ENCODE measurements around the gene ZNF609. TPM values are rescaled to one million over a fixed set of nuclear protein-coding genes. Genes with fewer than 3 reads are reported as not detected.

ZNF609 gene
- total and polyA plus RNA-seq, 2 of the 13 experiments (the other 11 are each of a cell fraction or from before 2014, with no cell fraction given), result 8.9 to 9.9 TPM

DNA sequence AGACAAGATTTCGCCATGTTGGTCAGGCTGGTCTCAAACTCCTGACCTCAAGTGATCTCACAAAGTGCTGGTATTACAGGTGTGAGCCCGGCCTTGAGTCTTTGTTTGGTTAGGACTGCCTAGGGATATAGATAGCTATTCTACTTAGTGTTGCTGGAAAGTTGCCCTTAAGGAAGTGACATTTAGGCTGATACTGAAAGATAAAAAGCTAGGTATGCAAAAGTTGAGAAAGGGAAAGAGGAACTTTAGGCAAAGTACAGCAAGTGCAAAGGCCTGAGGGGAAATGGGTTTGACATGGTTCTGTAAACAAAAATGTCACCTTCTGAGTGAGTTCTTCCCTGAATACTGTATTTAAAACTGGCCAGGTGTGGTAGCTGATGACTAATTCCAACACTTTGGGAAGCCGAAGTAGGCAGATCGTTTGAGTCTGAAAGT is 111.5 kb downstream of the ZNF609 start (continued):
- TF ChIP-seq, protein P1, sequence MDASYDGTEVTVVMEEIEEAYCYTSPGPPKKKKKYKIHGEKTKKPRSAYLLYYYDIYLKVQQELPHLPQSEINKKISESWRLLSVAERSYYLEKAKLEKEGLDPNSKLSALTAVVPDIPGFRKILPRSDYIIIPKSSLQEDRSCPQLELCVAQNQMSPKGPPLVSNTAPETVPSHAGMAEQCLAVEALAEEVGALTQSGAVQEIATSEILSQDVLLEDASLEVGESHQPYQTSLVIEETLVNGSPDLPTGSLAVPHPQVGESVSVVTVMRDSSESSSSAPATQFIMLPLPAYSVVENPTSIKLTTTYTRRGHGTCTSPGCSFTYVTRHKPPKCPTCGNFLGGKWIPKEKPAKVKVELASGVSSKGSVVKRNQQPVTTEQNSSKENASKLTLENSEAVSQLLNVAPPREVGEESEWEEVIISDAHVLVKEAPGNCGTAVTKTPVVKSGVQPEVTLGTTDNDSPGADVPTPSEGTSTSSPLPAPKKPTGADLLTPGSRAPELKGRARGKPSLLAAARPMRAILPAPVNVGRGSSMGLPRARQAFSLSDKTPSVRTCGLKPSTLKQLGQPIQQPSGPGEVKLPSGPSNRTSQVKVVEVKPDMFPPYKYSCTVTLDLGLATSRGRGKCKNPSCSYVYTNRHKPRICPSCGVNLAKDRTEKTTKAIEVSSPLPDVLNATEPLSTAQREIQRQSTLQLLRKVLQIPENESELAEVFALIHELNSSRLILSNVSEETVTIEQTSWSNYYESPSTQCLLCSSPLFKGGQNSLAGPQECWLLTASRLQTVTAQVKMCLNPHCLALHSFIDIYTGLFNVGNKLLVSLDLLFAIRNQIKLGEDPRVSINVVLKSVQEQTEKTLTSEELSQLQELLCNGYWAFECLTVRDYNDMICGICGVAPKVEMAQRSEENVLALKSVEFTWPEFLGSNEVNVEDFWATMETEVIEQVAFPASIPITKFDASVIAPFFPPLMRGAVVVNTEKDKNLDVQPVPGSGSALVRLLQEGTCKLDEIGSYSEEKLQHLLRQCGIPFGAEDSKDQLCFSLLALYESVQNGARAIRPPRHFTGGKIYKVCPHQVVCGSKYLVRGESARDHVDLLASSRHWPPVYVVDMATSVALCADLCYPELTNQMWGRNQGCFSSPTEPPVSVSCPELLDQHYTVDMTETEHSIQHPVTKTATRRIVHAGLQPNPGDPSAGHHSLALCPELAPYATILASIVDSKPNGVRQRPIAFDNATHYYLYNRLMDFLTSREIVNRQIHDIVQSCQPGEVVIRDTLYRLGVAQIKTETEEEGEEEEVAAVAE (CRISPR knock-in tag; IDR thresholded peaks at IDR 0.05; ENCODE audit: borderline replicate concordance), result no peak
- TF ChIP-seq, protein P2, sequence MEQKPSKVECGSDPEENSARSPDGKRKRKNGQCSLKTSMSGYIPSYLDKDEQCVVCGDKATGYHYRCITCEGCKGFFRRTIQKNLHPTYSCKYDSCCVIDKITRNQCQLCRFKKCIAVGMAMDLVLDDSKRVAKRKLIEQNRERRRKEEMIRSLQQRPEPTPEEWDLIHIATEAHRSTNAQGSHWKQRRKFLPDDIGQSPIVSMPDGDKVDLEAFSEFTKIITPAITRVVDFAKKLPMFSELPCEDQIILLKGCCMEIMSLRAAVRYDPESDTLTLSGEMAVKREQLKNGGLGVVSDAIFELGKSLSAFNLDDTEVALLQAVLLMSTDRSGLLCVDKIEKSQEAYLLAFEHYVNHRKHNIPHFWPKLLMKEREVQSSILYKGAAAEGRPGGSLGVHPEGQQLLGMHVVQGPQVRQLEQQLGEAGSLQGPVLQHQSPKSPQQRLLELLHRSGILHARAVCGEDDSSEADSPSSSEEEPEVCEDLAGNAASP (CRISPR knock-in tag; IDR thresholded peaks at IDR 0.05; ENCODE audit: borderline replicate concordance), result peak; percentile 86
- TF ChIP-seq, protein P3, sequence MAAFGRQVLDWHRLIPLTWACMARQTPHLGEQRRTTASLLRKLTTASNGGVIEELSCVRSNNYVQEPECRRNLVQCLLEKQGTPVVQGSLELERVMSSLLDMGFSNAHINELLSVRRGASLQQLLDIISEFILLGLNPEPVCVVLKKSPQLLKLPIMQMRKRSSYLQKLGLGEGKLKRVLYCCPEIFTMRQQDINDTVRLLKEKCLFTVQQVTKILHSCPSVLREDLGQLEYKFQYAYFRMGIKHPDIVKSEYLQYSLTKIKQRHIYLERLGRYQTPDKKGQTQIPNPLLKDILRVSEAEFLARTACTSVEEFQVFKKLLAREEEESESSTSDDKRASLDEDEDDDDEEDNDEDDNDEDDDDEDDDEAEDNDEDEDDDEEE (CRISPR knock-in tag; IDR thresholded peaks at IDR 0.05), result no peak
- TF ChIP-seq BCL6 (CRISPR knock-in tag; IDR thresholded peaks at IDR 0.05) (peak; percentile 40; the same call in 1 of the 2 replicates), TEAD3 (CRISPR knock-in tag; optimal IDR thresholded peaks at IDR 0.05; ENCODE audit: borderline replicate concordance) (peak; percentile 34), RXRA (CRISPR knock-in tag; IDR thresholded peaks at IDR 0.05) (peak; percentile 41; the same call in 1 of the 2 replicates), ZMYM3 (CRISPR knock-in tag; IDR thresholded peaks at IDR 0.05) (peak; percentile 21; the same call in 1 of the 2 replicates), KAT7 (CRISPR knock-in tag; IDR thresholded peaks at IDR 0.05; ENCODE audit: borderline replicate concordance) (no peak), ZBTB21 (CRISPR knock-in tag; IDR thresholded peaks at IDR 0.05) (no peak)
- TF ChIP-seq, protein P4, sequence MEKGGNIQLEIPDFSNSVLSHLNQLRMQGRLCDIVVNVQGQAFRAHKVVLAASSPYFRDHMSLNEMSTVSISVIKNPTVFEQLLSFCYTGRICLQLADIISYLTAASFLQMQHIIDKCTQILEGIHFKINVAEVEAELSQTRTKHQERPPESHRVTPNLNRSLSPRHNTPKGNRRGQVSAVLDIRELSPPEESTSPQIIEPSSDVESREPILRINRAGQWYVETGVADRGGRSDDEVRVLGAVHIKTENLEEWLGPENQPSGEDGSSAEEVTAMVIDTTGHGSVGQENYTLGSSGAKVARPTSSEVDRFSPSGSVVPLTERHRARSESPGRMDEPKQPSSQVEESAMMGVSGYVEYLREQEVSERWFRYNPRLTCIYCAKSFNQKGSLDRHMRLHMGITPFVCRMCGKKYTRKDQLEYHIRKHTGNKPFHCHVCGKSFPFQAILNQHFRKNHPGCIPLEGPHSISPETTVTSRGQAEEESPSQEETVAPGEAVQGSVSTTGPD (CRISPR knock-in tag; IDR thresholded peaks at IDR 0.05), result no peak
- TF ChIP-seq, protein P5, sequence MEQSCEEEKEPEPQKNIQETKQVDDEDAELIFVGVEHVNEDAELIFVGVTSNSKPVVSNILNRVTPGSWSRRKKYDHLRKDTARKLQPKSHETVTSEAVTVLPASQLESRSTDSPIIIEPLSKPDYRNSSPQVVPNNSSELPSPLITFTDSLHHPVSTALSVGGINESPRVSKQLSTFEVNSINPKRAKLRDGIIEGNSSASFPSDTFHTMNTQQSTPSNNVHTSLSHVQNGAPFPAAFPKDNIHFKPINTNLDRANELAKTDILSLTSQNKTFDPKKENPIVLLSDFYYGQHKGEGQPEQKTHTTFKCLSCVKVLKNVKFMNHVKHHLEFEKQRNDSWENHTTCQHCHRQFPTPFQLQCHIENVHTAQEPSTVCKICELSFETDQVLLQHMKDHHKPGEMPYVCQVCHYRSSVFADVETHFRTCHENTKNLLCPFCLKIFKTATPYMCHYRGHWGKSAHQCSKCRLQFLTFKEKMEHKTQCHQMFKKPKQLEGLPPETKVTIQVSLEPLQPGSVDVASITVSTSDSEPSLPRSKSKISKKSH (CRISPR knock-in tag; IDR thresholded peaks at IDR 0.05; ENCODE audit: borderline replicate concordance), result no peak
